ENCODE data around the gene AMMECR1. TPM values are rescaled to one million over a fixed set of nuclear protein-coding genes. Genes with fewer than 3 reads are reported as not detected.

The AMMECR1 gene
- total and polyA plus RNA-seq, 2 of the 8 experiments (the other 6 are each of a cell fraction or from before 2014, with no cell fraction given), result 10.2 to 21.2 TPM

DNA sequence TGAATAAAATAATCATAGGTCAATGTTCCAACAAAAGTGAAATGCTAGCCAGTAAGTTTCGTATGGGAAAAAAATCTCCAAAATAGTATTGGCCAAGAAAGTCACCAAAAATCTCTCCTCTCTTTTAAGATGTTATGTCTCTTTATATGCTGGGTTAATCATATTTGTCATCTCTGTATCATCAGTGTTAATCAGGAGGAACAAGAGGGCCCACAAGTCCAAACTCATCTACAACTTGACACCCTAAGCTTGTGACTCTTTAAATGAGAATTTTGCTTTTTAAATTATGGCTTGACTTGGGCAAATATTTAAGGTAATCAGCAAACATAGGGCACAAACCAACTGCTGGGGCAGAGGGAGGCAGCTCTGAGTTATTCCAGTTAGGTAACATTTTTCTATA, 75.5 kb downstream of the AMMECR1 start:
- H3K9ac ChIP-seq (replicated peaks in 1 of 4; ENCODE audit: extremely low read depth in 1 of 4, low read depth in 3 of 4, low read length in 3 of 4), result no peak overlapping the region
- H3K23me2 ChIP-seq (ENCODE audit: low read depth, low read length), result no peaks in the 10 kb centered on the region
- no peak overlapping the region for H2AK5ac ChIP-seq (ENCODE audit: low read depth, low read length)
- CTCF ChIA-PET (ENCODE audit: partially characterized antibody), result no interaction called here
- peaks cover 0 to 29% of the 10 kb centered on the region in 2 experiments; a peak in 2 of 4 replicates for H3K79me2 ChIP-seq (ENCODE audit: control insufficient read depth in 1 of 2, insufficient read depth in 2 of 2, low read length in 2 of 2)
- no peaks in the 10 kb centered on the region for H3K9me3 ChIP-seq (ENCODE audit: insufficient read depth in 2 of 2, low read depth in 1 of 2, low read length in 1 of 2)
- H4K8ac ChIP-seq (ENCODE audit: extremely low read depth, insufficient read depth, low read length), result no peak overlapping the region
- TF ChIP-seq SP1 (IDR thresholded peaks at IDR 0.05; ENCODE audit: low read depth, low read length) (no peak), SIRT6 (IDR thresholded peaks at IDR 0.05; ENCODE audit: low read length) (no peak), POLR2A (IDR thresholded peaks at IDR 0.05; ENCODE audit: control extremely low read depth in 1 of 2, low read depth in 2 of 2, low read length in 2 of 2) (no peak), SIN3A (conservative IDR thresholded peaks at IDR 0.05 in 1 of 2, IDR thresholded peaks at IDR 0.05 in 1 of 2; ENCODE audit: low read depth in 1 of 2, low read length in 2 of 2) (no peak), SP2 (IDR thresholded peaks at IDR 0.05; ENCODE audit: low read length) (no peak)
- H2BK5ac ChIP-seq (ENCODE audit: low read depth, low read length), result no peak overlapping the region
- H2BK120ac ChIP-seq (replicated peaks; ENCODE audit: low read depth, low read length), result no peak overlapping the region
- no peak overlapping the region for H3K14ac ChIP-seq (ENCODE audit: insufficient read length)
- H4K91ac ChIP-seq (replicated peaks; ENCODE audit: insufficient read length, low read length), result no peak overlapping the region
- no peaks in the 10 kb centered on the region for H4K20me1 ChIP-seq (replicated peaks in 1 of 2; ENCODE audit: control insufficient read depth in 1 of 2, insufficient read depth in 2 of 2, low read length in 2 of 2)
- FAIRE-seq (no peak), DNase-seq (ENCODE audit: low read depth in 1 of 2, low spot score in 2 of 2) (no peak)
- WGBS, 2 experiments (ENCODE audit: extremely low coverage in 1 of 2, insufficient coverage in 1 of 2, insufficient read length in 1 of 2, insufficient replicate concordance in 2 of 2, low coverage in 1 of 2, low lambda C conversion rate in 2 of 2, missing lambda C conversion rate in 1 of 2), result 91% methylated on average over 1 of the region's 1 CpG; no CpG with 5 or more reads in 1 of the 2 experiments
- no peak overlapping the region for H3K23ac ChIP-seq (ENCODE audit: insufficient read length)
- H2BK12ac ChIP-seq (ENCODE audit: low read depth, low read length), result no peak overlapping the region
- no peaks in the 10 kb centered on the region for H3K36me3 ChIP-seq (ENCODE audit: control insufficient read depth in 2 of 4, insufficient read depth in 4 of 4, low read length in 3 of 4)
- H3K79me1 ChIP-seq (ENCODE audit: low read depth, low read length), result no peaks in the 10 kb centered on the region
- H3K27ac ChIP-seq (ENCODE audit: low read depth, low read length), result no peak overlapping the region
- no peak overlapping the region for H2BK15ac ChIP-seq (ENCODE audit: low read length)
- H3K56ac ChIP-seq (replicated peaks; ENCODE audit: insufficient read length, low read depth, low read length), result no peak overlapping the region
- no peak overlapping the region for H3K18ac ChIP-seq (ENCODE audit: extremely low read depth, low read length)
- H3K4ac ChIP-seq (replicated peaks; ENCODE audit: insufficient read length, low read depth, low read length), result no peak overlapping the region
- POLR2A ChIA-PET (ENCODE audit: partially characterized antibody), result no interaction called here
- no peak overlapping the region for H3K4me2 ChIP-seq (ENCODE audit: insufficient read depth in 1 of 2, low read depth in 2 of 2, low read length in 2 of 2)
- no peak overlapping the region for H3K4me3 ChIP-seq (ENCODE audit: extremely low read depth in 1 of 4, insufficient read depth in 2 of 4, low read depth in 3 of 4, low read length in 4 of 4)
- no peaks in the 10 kb centered on the region for H3K27me3 ChIP-seq (replicated peaks in 1 of 4; ENCODE audit: control insufficient read depth in 3 of 4, extremely low read depth in 1 of 4, insufficient read depth in 3 of 4, low read length in 3 of 4)
- no peak overlapping the region for H2AFZ ChIP-seq (ENCODE audit: low read length)
- no peak overlapping the region for H2BK20ac ChIP-seq (ENCODE audit: low read length)
- H4K5ac ChIP-seq (ENCODE audit: insufficient read length, low read depth, low read length), result no peak overlapping the region
- peaks cover 0 to 3% (median 0%) of the 10 kb centered on the region in 4 experiments; a peak in 1 of 7 replicates for H3K4me1 ChIP-seq (replicated peaks in 1 of 4; ENCODE audit: control insufficient read depth in 3 of 4, insufficient read depth in 4 of 4, low read length in 3 of 4)
